Esophagus squamous epithelium (tissue), 5 donors: ENCODE results near the gene TANGO2. TPM values are rescaled to one million over a fixed set of nuclear protein-coding genes. Genes with fewer than 3 reads are reported as not detected.

ENCODE experiments used
- DNase-seq: peaks from one replicate; lab custom pipeline; 2025; lab: John Stamatoyannopoulos, UW
- H3K27ac ChIP-seq, 4 donors: fragments of 200-600 bp; sonication (generic); one replicate each; pipeline ENCODE4 v1.5.1; 2016 to 2019; ENCODE audit warnings: mild to moderate bottlenecking in 1 of 4
- H3K27me3 ChIP-seq, 4 donors: fragments of 200-600 bp; sonication (generic); 1 replicate in 3 of 4; 2 replicates in 1 of 4; pipeline versions ENCODE4 v1.5.1 to v1.6.0; 2017 to 2021; ENCODE audit warnings: antibody characterized with exemption in 1 of 4
- H3K36me3 ChIP-seq, 3 donors: fragments of 200-600 bp; sonication (generic); one replicate each; pipeline ENCODE4 v1.5.1; 2016 to 2019
- H3K4me1 ChIP-seq, 3 donors: fragments of 200-600 bp; sonication (generic); one replicate each; pipeline ENCODE4 v1.5.1; 2017 to 2019
- H3K4me3 ChIP-seq, 4 donors: fragments of 200-600 bp; sonication (generic); 1 replicate in 3 of 4; 2 replicates in 1 of 4; pipeline ENCODE4 v1.5.1; 2016 to 2019; ENCODE audit warnings: mild to moderate bottlenecking in 2 of 4, moderate library complexity in 1 of 4
- H3K9me3 ChIP-seq, 3 donors: fragments of 200-600 bp; sonication (generic); one replicate each; pipeline ENCODE4 v1.5.1; 2016 to 2019
- CTCF ChIP-seq, 6 experiments: fragments of 450-650 bp in 4 of 6; fragments of 200-600 bp in 2 of 6; sonication (generic) in 2 of 6; IDR thresholded peaks; one replicate each; pipeline ENCODE4 v1.5.1; 2016 to 2019; ENCODE audit warnings: antibody characterized with exemption in 6 of 6, mild to moderate bottlenecking in 4 of 6, moderate library complexity in 4 of 6
- POLR2A ChIP-seq, 4 donors: fragments of 450-650 bp; IDR thresholded peaks; one replicate each; pipeline ENCODE4 v1.6.1; 2017; ENCODE audit warnings: antibody characterized with exemption in 4 of 4, mild to moderate bottlenecking in 4 of 4, moderate library complexity in 3 of 4
- WGBS, 2 donors: methylation state at CpG; one replicate each; pipeline ENCODE4 v1.1.5; 2018; 5-methylcytosine and 5-hydroxymethylcytosine counted together
- intact Hi-C: fragments of 100-400 bp; cut with DNase I; formaldehyde crosslinking; loops from one replicate; pipeline ENCODE4 v1.15.0; 2022
- total RNA-seq, 4 donors: library from RNA; depleted of rRNA; stranded (reverse); fragments of >200 nt; gene quantifications; one replicate each; pipeline ENCODE4 v1.1.0, GENCODE V29; 2016
- donor health status: DM: yes; HTN: yes; CAD: no.

The TANGO2 gene
- total RNA-seq, 4 donors from 2014 or later = 14.0 to 28.2 (median 17.6) TPM

- 48 to 64% methylated on average over 13 to 16 of the region's 18 CpGs for WGBS, 2 donors
- intact Hi-C loops = no loop called here
- H3K36me3 ChIP-seq = no peaks in the 10 kb centered on the region
- peak overlapping the region in 2 of 4 donors; percentile 49 to 80 for H3K27ac ChIP-seq
- H3K4me1 ChIP-seq = peaks cover 0 to 45% (median 16%) of the 10 kb centered on the region in 3 donors
- no peak overlapping the region for H3K4me3 ChIP-seq
- DNase-seq = no peak
- no peaks in the 10 kb centered on the region for H3K27me3 ChIP-seq
- H3K9me3 ChIP-seq = no peaks in the 10 kb centered on the region
- TF ChIP-seq CTCF (IDR thresholded peaks at IDR 0.05) (no peak), POLR2A (IDR thresholded peaks at IDR 0.05) (no peak)
These were observed 25.1 kb upstream of the TANGO2 start for GRCh38 chr22:19995611-19996339.

GRCh38 chr22:19996694-19997384 is 24.1 kb upstream of the TANGO2 start:
- intact Hi-C loops = no loop called here
- H3K27ac ChIP-seq = no peak overlapping the region
- H3K9me3 ChIP-seq = no peaks in the 10 kb centered on the region
- no peaks in the 10 kb centered on the region for H3K27me3 ChIP-seq
- peaks cover 0 to 34% (median 16%) of the 10 kb centered on the region in 3 donors for H3K4me1 ChIP-seq
- no peaks in the 10 kb centered on the region for H3K36me3 ChIP-seq
- WGBS, 2 donors = 63 to 77% methylated on average over 5 to 10 of the region's 12 CpGs
- DNase-seq = no peak
- no peak for TF ChIP-seq CTCF (IDR thresholded peaks at IDR 0.05)
- no peak for TF ChIP-seq POLR2A (IDR thresholded peaks at IDR 0.05)
- no peak overlapping the region for H3K4me3 ChIP-seq

GRCh38 chr22:19997561-19998231 is 23.2 kb upstream of the TANGO2 start:
- DNase-seq = no peak
- H3K9me3 ChIP-seq = no peaks in the 10 kb centered on the region
- no peak overlapping the region for H3K27ac ChIP-seq
- H3K27me3 ChIP-seq = no peaks in the 10 kb centered on the region
- H3K36me3 ChIP-seq = no peaks in the 10 kb centered on the region
- intact Hi-C loops = no loop called here
- WGBS, 2 donors = 60 to 93% methylated on average over 2 to 3 of the region's 19 CpGs
- TF ChIP-seq POLR2A (IDR thresholded peaks at IDR 0.05) (no peak), CTCF (IDR thresholded peaks at IDR 0.05) (no peak)
- H3K4me1 ChIP-seq = peaks cover 0 to 29% (median 13%) of the 10 kb centered on the region in 3 donors
- no peak overlapping the region for H3K4me3 ChIP-seq

GRCh38 chr22:19998232-19998951 is 22.5 kb upstream of the TANGO2 start:
- H3K4me1 ChIP-seq = peaks cover 0 to 25% (median 13%) of the 10 kb centered on the region in 3 donors
- DNase-seq = no peak
- TF ChIP-seq CTCF (IDR thresholded peaks at IDR 0.05) (no peak), POLR2A (IDR thresholded peaks at IDR 0.05) (no peak)
- intact Hi-C loops = no loop called here
- no peak overlapping the region for H3K4me3 ChIP-seq
- WGBS, 2 donors = 93 to 100% methylated on average over 1 to 5 of the region's 16 CpGs
- H3K27me3 ChIP-seq = no peaks in the 10 kb centered on the region
- H3K36me3 ChIP-seq = no peaks in the 10 kb centered on the region
- peak overlapping the region in 1 of 4 donors; percentile 14 for H3K27ac ChIP-seq
- H3K9me3 ChIP-seq = peaks cover 0 to 2% (median 0%) of the 10 kb centered on the region in 3 donors
